ENCODE results near the gene BBIP1. TPM values are rescaled to one million over a fixed set of nuclear protein-coding genes. Genes with fewer than 3 reads are reported as not detected.

BBIP1 gene
- total and polyA plus RNA-seq, 9 of the 15 experiments (the other 6 are each of a cell fraction or from before 2014, with no cell fraction given): 5.2 to 31.0 (median 19.4) TPM

DNA sequence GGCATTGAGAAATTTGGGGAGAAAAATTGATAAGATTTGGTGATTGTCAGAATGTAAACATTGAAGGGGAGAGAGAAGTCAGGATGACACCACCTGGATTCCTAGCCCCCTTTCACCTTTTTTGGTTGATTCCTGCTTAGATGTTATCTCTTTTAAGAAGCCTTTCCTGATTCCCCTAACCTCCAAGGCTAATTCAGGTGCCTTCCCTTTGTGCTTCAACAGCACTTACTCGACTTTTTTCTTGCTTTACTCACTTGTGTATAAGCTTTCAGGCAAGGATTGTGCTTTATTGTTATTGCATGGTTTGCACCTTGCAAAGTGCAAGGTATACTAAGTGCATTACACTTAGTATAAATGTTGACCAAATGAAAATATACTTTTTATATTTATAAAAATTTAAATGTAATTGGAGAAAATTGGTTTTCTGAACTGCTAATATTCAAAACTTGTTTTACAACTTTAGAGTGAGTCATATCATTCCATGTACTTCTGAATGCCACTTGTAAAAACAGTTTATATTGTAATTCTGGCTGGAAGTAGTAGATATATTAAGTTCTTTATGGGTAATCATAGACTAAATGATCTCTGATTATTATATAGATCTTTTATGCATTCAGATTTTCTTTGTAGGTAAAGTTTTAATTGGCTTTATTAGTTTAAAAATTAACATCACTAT is 13.7 kb upstream of the BBIP1 start:
- H3K36me3 ChIP-seq (ENCODE audit: control insufficient read depth, insufficient read depth, low read length): no peaks in the 10 kb centered on the region
- WGBS (ENCODE audit: insufficient coverage, low coverage, missing lambda C conversion rate): 36% methylated on average over 1 of the region's 1 CpG
- POLR2A ChIA-PET: no interaction called here

More for the DNA sequence above, 13.7 kb upstream of the BBIP1 start:
- Histone ChIP-seq H3K9me1 (ENCODE audit: control insufficient read depth, insufficient read depth, low read length) (no peaks in the 10 kb centered on the region), H3K4me1 (replicated peaks in 1 of 2; ENCODE audit: control insufficient read depth in 2 of 2, insufficient read depth in 2 of 2, low read length in 2 of 2) (no peaks in the 10 kb centered on the region; a peak in 1 of 5 replicates), H3K27me3 (ENCODE audit: control insufficient read depth in 2 of 2, insufficient read depth in 2 of 2, low read length in 2 of 2) (no peaks in the 10 kb centered on the region), H3K4me2 (ENCODE audit: insufficient read depth, low read length) (no peak overlapping the region), H3K4me3 (no peak overlapping the region), H3K9ac (ENCODE audit: insufficient read depth in 1 of 2, low read depth in 2 of 2, low read length in 2 of 2) (no peak overlapping the region), H2AFZ (ENCODE audit: low read depth, low read length) (no peak overlapping the region), H3K79me2 (ENCODE audit: control insufficient read depth, insufficient read depth, low read length) (peaks cover 78% of the 10 kb centered on the region), H3K27ac (ENCODE audit: extremely low read depth, low read depth, low read length) (no peak overlapping the region), H3K9me3 (replicated peaks; ENCODE audit: control insufficient read depth, insufficient read depth, low read depth, low read length) (no peaks in the 10 kb centered on the region), H4K20me1 (replicated peaks; ENCODE audit: control insufficient read depth, insufficient read depth, low read length) (0 out of 2 replicates have a peak, but pooled peaks cover 4% of the 10 kb centered on the region)
- in situ Hi-C loops (cut with MboI) (no loop called here), intact Hi-C loops (cut with micrococcal nuclease) (no loop called here)
- TF ChIP-seq HMGN3 (IDR thresholded peaks at IDR 0.05; ENCODE audit: borderline replicate concordance, extremely low read depth, insufficient read length, low read depth, low read length) (no peak), ZBED1 (IDR thresholded peaks at IDR 0.05) (no peak), CAMTA2 (CRISPR knock-in tag; conservative IDR thresholded peaks at IDR 0.05) (no peak), TSC22D4 (tag; IDR thresholded peaks at IDR 0.05) (no peak), CTCF (IDR thresholded peaks at IDR 0.05 in 2 of 3, conservative IDR thresholded peaks at IDR 0.05 in 1 of 3; ENCODE audit: insufficient read depth in 2 of 3, low read depth in 1 of 3, low read length in 3 of 3) (no peak), CBX3 (IDR thresholded peaks at IDR 0.05; ENCODE audit: borderline replicate concordance in 1 of 2, low read length in 2 of 2) (no peak), HSF4 (CRISPR knock-in tag; IDR thresholded peaks at IDR 0.05; ENCODE audit: borderline replicate concordance) (no peak), ZNF280B (CRISPR knock-in tag; IDR thresholded peaks at IDR 0.05) (no peak), ZFX (CRISPR knock-in tag; IDR thresholded peaks at IDR 0.05) (no peak), RFX1 (IDR thresholded peaks at IDR 0.05) (no peak), KDM5B (IDR thresholded peaks at IDR 0.05; ENCODE audit: insufficient replicate concordance, low read depth, low read length) (no peak), MEIS2 (IDR thresholded peaks at IDR 0.05; ENCODE audit: partially characterized antibody) (no peak), ZZZ3 (IDR thresholded peaks at IDR 0.05) (no peak), STAG1 (CRISPR knock-in tag; IDR thresholded peaks at IDR 0.05; ENCODE audit: borderline replicate concordance) (no peak), BRD9 (IDR thresholded peaks at IDR 0.05; ENCODE audit: low read depth, partially characterized antibody) (no peak)
- no TSS peak for BruUV-seq (replicated peaks)
- FAIRE-seq (no peak), DNase-seq (ENCODE audit: extremely low read depth in 1 of 4, low spot score in 3 of 4) (no peak), ATAC-seq (no peak)
- CTCF ChIA-PET (ENCODE audit: low intra/inter-chr PET ratio): no interaction called here

Measured in K562 (cell line).